ENCODE measurements around the gene ZNHIT1. TPM values are rescaled to one million over a fixed set of nuclear protein-coding genes. Genes with fewer than 3 reads are reported as not detected.
"Not testable (repeated sequence)": the region's sequence is repeated elsewhere in the genome, so short reads cannot be mapped to it uniquely, and the experiment has no call there.

Gene ZNHIT1
- total and polyA plus RNA-seq, 2 donors (not counting 3 experiments of a cell fraction or from before 2014, with no cell fraction given) = 74.1 to 89.9 TPM

- Histone ChIP-seq H3K79me2 (ENCODE audit: control insufficient read depth, insufficient read depth, low read length) (no peaks in the 10 kb centered on the region), H3K4me2 (ENCODE audit: insufficient read depth, low read length) (no peak overlapping the region), H3K27me3 (ENCODE audit: control insufficient read depth in 2 of 2, insufficient read depth in 2 of 2, low read length in 2 of 2) (peaks cover 28 to 29% of the 10 kb centered on the region in 2 experiments), H3K9me3 (replicated peaks; ENCODE audit: control insufficient read depth, insufficient read depth, low read length) (no peaks in the 10 kb centered on the region), H3K36me3 (ENCODE audit: control insufficient read depth in 2 of 2, extremely low read depth in 1 of 2, insufficient read depth in 2 of 2, low read length in 2 of 2) (peaks cover 0 to 7% of the 10 kb centered on the region in 2 experiments), H2AFZ (ENCODE audit: low read depth, low read length) (no peak overlapping the region), H3K9me1 (replicated peaks; ENCODE audit: control insufficient read depth, extremely low read depth, insufficient read depth, low read length) (no peaks in the 10 kb centered on the region), H4K20me1 (replicated peaks; ENCODE audit: control insufficient read depth, extremely low read depth, insufficient read depth, low read length) (no peaks in the 10 kb centered on the region), H3K4me3 (replicated peaks in 1 of 3; ENCODE audit: insufficient read depth in 1 of 3, low read depth in 1 of 3, low read length in 3 of 3) (no peak overlapping the region), H3K27ac (ENCODE audit: insufficient read depth, low read depth, low read length) (no peak overlapping the region), H3K9ac (replicated peaks; ENCODE audit: extremely low read depth, insufficient read depth, low read length) (no peak overlapping the region), H3K4me1 (ENCODE audit: control insufficient read depth, extremely low read depth, insufficient read depth, low read length) (peaks cover 5% of the 10 kb centered on the region)
- DNase-seq (ENCODE audit: low read depth, low spot score) (no peak), FAIRE-seq (no peak)
- TF ChIP-seq MAX (IDR thresholded peaks at IDR 0.05; ENCODE audit: insufficient read depth, insufficient read length) = no peak
- TF ChIP-seq EZH2 (IDR thresholded peaks at IDR 0.05; ENCODE audit: borderline replicate concordance, low read depth, low read length, severe bottlenecking) = no peak
- no peak for TF ChIP-seq FOS (IDR thresholded peaks at IDR 0.05; ENCODE audit: borderline replicate concordance, insufficient read depth, low read length)
- no peak for TF ChIP-seq POLR2A (IDR thresholded peaks at IDR 0.05; ENCODE audit: low read depth, low read length)
- no peak for TF ChIP-seq CTCF (IDR thresholded peaks at IDR 0.05; ENCODE audit: extremely low read depth in 1 of 2, insufficient read depth in 1 of 2, low read depth in 1 of 2, low read length in 2 of 2)
- TF ChIP-seq JUN (IDR thresholded peaks at IDR 0.05; ENCODE audit: borderline replicate concordance, insufficient read depth, insufficient read length, low read depth) = no peak
- TF ChIP-seq POLR2AphosphoS5 (IDR thresholded peaks at IDR 0.05; ENCODE audit: insufficient read depth, low read depth, low read length) = no peak
- TF ChIP-seq MYC (IDR thresholded peaks at IDR 0.05; ENCODE audit: low read depth, low read length) = no peak
- TF ChIP-seq GATA2 (IDR thresholded peaks at IDR 0.05; ENCODE audit: insufficient read depth, insufficient read length, low read depth, low read length) = no peak
- ChIA-PET POLR2A (no interaction called here), CTCF (interaction anchor here (1.5 to 5.2 kb wide), 3 partner anchors 10 to 58 kb away, joined by 4 to 38 read pairs (median 5); partner anchors contain the start of gene FIS1)
- intact Hi-C loops (cut with micrococcal nuclease) (no loop called here), dilution Hi-C loops (cut with MboI; ENCODE audit: extremely low pct_ligation_motif_present, low sequenced_read_pairs) (no loop called here)
- no TSS peak for BruUV-seq (replicated peaks)
Observed at GRCh38 chr7:101202603-101202918, 15.4 kb upstream of the ZNHIT1 start.

GRCh38 chr7:101203740-101204738, 13.9 kb upstream of the ZNHIT1 start:
- dilution Hi-C loops (cut with MboI; ENCODE audit: extremely low pct_ligation_motif_present, low sequenced_read_pairs); H3K4me3 ChIP-seq (replicated peaks in 1 of 3; ENCODE audit: insufficient read depth in 1 of 3, low read depth in 1 of 3, low read length in 3 of 3); H2AFZ ChIP-seq (ENCODE audit: low read depth, low read length); H3K4me2 ChIP-seq (ENCODE audit: insufficient read depth, low read length); DNase-seq (ENCODE audit: low read depth, low spot score); H3K9me1 ChIP-seq (replicated peaks; ENCODE audit: control insufficient read depth, extremely low read depth, insufficient read depth, low read length); H3K27ac ChIP-seq (ENCODE audit: insufficient read depth, low read depth, low read length); H3K9ac ChIP-seq (replicated peaks; ENCODE audit: extremely low read depth, insufficient read depth, low read length); FAIRE-seq; intact Hi-C loops (cut with micrococcal nuclease); H3K9me3 ChIP-seq (replicated peaks; ENCODE audit: control insufficient read depth, insufficient read depth, low read length); H3K4me1 ChIP-seq (ENCODE audit: control insufficient read depth, extremely low read depth, insufficient read depth, low read length); H3K79me2 ChIP-seq (ENCODE audit: control insufficient read depth, insufficient read depth, low read length); POLR2A ChIA-PET; H4K20me1 ChIP-seq (replicated peaks; ENCODE audit: control insufficient read depth, extremely low read depth, insufficient read depth, low read length); BruUV-seq (replicated peaks): not testable (repeated sequence)
- Histone ChIP-seq H3K27me3 (ENCODE audit: control insufficient read depth in 2 of 2, insufficient read depth in 2 of 2, low read length in 2 of 2) (peaks cover 28 to 29% of the 10 kb centered on the region in 2 experiments), H3K36me3 (ENCODE audit: control insufficient read depth in 2 of 2, extremely low read depth in 1 of 2, insufficient read depth in 2 of 2, low read length in 2 of 2) (peaks cover 3 to 13% of the 10 kb centered on the region in 2 experiments)
- CTCF ChIA-PET = interaction anchor here (1.6 to 5.2 kb wide), 4 partner anchors 9 to 60 kb away, joined by 5 to 38 read pairs (median 6); partner anchors contain the start of genes PLOD3 and ZNHIT1
